HEK293T (cell line): ENCODE measurements around the gene ITSN1.

Experiments used
- BHLHE40 ChIP-seq: fragments of 450-650 bp; IDR thresholded peaks from 2 replicates; pipeline ENCODE4 v1.6.1; 2016; ENCODE audit warnings: mild to moderate bottlenecking, moderate library complexity, borderline replicate concordance
- ELF4 ChIP-seq: fragments of 450-650 bp; IDR thresholded peaks from 2 replicates; pipeline ENCODE4 v1.6.1; 2017; ENCODE audit warnings: antibody characterized with exemption
- FOXA1 ChIP-seq: fragments of 450-650 bp; IDR thresholded peaks from 2 replicates; pipeline ENCODE4 v1.6.1; 2016; ENCODE audit warnings: mild to moderate bottlenecking
- FOXM1 ChIP-seq: fragments of 450-650 bp; IDR thresholded peaks from 2 replicates; pipeline ENCODE4 v1.6.1; 2017; ENCODE audit warnings: mild to moderate bottlenecking, borderline replicate concordance
- HDGF ChIP-seq: fragments of 450-650 bp; IDR thresholded peaks from 2 replicates; pipeline ENCODE4 v1.6.1; 2017; ENCODE audit warnings: antibody characterized with exemption, borderline replicate concordance
- L3MBTL2 ChIP-seq: fragments of 450-650 bp; conservative IDR thresholded peaks from 2 replicates; pipeline ENCODE4 v1.6.1; 2016; ENCODE audit warnings: mild to moderate bottlenecking
- LEF1 ChIP-seq: fragments of 450-650 bp; IDR thresholded peaks from 2 replicates; pipeline ENCODE4 v1.6.1; 2017; ENCODE audit warnings: mild to moderate bottlenecking, borderline replicate concordance
- PKNOX1 ChIP-seq: fragments of 450-650 bp; IDR thresholded peaks from 2 replicates; pipeline ENCODE4 v1.6.1; 2016
- SP1 ChIP-seq: fragments of 450-650 bp; IDR thresholded peaks from 2 replicates; pipeline ENCODE4 v1.6.1; 2017
- SUZ12 ChIP-seq: fragments of 450-650 bp; IDR thresholded peaks from 2 replicates; pipeline ENCODE4 v1.6.1; 2016; ENCODE audit warnings: mild to moderate bottlenecking
- TARDBP ChIP-seq: fragments of 450-650 bp; IDR thresholded peaks from 2 replicates; pipeline ENCODE4 v1.6.1; 2016
- ZNF384 ChIP-seq: fragments of 450-650 bp; IDR thresholded peaks from 2 replicates; pipeline ENCODE4 v1.6.1; 2016

- TF ChIP-seq PKNOX1 (peak; percentile 52; the same call in 1 of the 2 replicates), L3MBTL2 (no peak), LEF1 (no peak), SUZ12 (no peak), SP1 (no peak), FOXA1 (no peak), BHLHE40 (no peak), TARDBP (no peak), ELF4 (no peak), HDGF (no peak), FOXM1 (no peak), ZNF384 (no peak)
Measured at GRCh38 chr21:33682992-33683627, 40.8 kb downstream of the ITSN1 start.
